ENCODE results near the gene BCL6B.

- TF ChIP-seq CTCF (conservative IDR thresholded peaks at IDR 0.05; ENCODE audit: low read depth, low read length) (no peak), POLR2A (IDR thresholded peaks at IDR 0.05; ENCODE audit: low read depth, low read length) (no peak), MAZ (IDR thresholded peaks at IDR 0.05; ENCODE audit: borderline replicate concordance, low read depth, low read length) (no peak), MXI1 (IDR thresholded peaks at IDR 0.05; ENCODE audit: borderline replicate concordance, low read depth, low read length) (no peak), BHLHE40 (IDR thresholded peaks at IDR 0.05; ENCODE audit: low read depth, low read length) (no peak), CEBPB (IDR thresholded peaks at IDR 0.05; ENCODE audit: low read depth, low read length) (no peak), RFX5 (IDR thresholded peaks at IDR 0.05; ENCODE audit: low read depth, low read length) (no peak), RAD21 (IDR thresholded peaks at IDR 0.05; ENCODE audit: low read length) (no peak), FOS (IDR thresholded peaks at IDR 0.05; ENCODE audit: low read depth, low read length) (no peak), RCOR1 (IDR thresholded peaks at IDR 0.05; ENCODE audit: insufficient replicate concordance, low read length) (no peak), NFE2L2 (IDR thresholded peaks at IDR 0.05; ENCODE audit: low read depth, low read length) (no peak), ELK1 (IDR thresholded peaks at IDR 0.05; ENCODE audit: borderline replicate concordance, low read depth, low read length) (no peak), USF2 (IDR thresholded peaks at IDR 0.05; ENCODE audit: low read depth, low read length) (no peak)
Measured at GRCh38 chr17:7070712-7071111, 47.9 kb downstream of the BCL6B start.
